ENCODE measurements around the gene QTRT2. TPM values are rescaled to one million over a fixed set of nuclear protein-coding genes. Genes with fewer than 3 reads are reported as not detected.

The QTRT2 gene
- total RNA-seq, 1 donor from 2014 or later, result 7.6 TPM

DNA sequence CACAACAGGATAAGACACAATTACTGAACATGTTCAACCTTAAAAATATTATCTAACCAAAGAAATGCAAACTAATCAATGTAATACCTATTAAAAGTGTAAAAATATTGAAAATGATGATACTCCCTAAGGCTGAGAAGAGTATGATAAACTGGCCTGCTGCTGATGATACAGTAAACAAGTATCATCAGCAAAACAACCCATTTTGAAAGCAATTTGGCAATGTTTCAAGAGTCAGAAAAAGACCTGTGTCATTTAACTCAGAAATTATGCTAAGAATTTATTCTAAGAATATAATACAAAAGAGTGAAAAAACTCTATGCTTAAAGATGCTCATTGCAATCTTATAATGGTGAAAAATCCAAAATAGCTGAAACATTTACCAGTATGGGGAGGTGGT lies 22.3 kb upstream of the QTRT2 start:
- TF ChIP-seq POLR2A (IDR thresholded peaks at IDR 0.05), result no peak
- TF ChIP-seq CTCF (IDR thresholded peaks at IDR 0.05), result no peak
- no peak for TF ChIP-seq POLR2AphosphoS5 (IDR thresholded peaks at IDR 0.05; ENCODE audit: insufficient read depth in 1 of 2, low read depth in 1 of 2)
- no peak overlapping the region for H3K27ac ChIP-seq
- DNase-seq (ENCODE audit: extremely low spot score in 2 of 2), result no peak
- no peaks in the 10 kb centered on the region for H3K9me3 ChIP-seq
- H3K4me3 ChIP-seq, result no peak overlapping the region
- no peaks in the 10 kb centered on the region for H3K27me3 ChIP-seq
- H3K4me1 ChIP-seq, result no peaks in the 10 kb centered on the region
- peaks cover 0 to 12% of the 10 kb centered on the region in 2 donors for H3K36me3 ChIP-seq
- intact Hi-C loops (cut with DNase I), result no loop called here

- intact Hi-C loops (cut with DNase I), result no loop called here
- DNase-seq (ENCODE audit: extremely low spot score in 2 of 2), result no peak
- H3K9me3 ChIP-seq, result no peaks in the 10 kb centered on the region
- TF ChIP-seq POLR2A (IDR thresholded peaks at IDR 0.05) (no peak), POLR2AphosphoS5 (IDR thresholded peaks at IDR 0.05; ENCODE audit: insufficient read depth in 1 of 2, low read depth in 1 of 2) (no peak), CTCF (IDR thresholded peaks at IDR 0.05) (no peak)
- peaks cover 0 to 12% of the 10 kb centered on the region in 2 donors for H3K36me3 ChIP-seq
- no peaks in the 10 kb centered on the region for H3K27me3 ChIP-seq
- no peak overlapping the region for H3K27ac ChIP-seq
- H3K4me3 ChIP-seq, result no peak overlapping the region
- H3K4me1 ChIP-seq, result no peaks in the 10 kb centered on the region
Measured at GRCh38 chr3:114034787-114035545, 21.6 kb upstream of the QTRT2 start.

GRCh38 chr3:114035896-114036295 lies 20.6 kb upstream of the QTRT2 start:
- TF ChIP-seq CTCF (IDR thresholded peaks at IDR 0.05), result no peak
- no peak for TF ChIP-seq POLR2AphosphoS5 (IDR thresholded peaks at IDR 0.05; ENCODE audit: insufficient read depth in 1 of 2, low read depth in 1 of 2)
- TF ChIP-seq POLR2A (IDR thresholded peaks at IDR 0.05), result no peak
- Histone ChIP-seq H3K4me3 (no peak overlapping the region), H3K27ac (no peak overlapping the region), H3K4me1 (no peaks in the 10 kb centered on the region), H3K36me3 (peaks cover 0 to 12% of the 10 kb centered on the region in 2 donors), H3K27me3 (no peaks in the 10 kb centered on the region), H3K9me3 (no peaks in the 10 kb centered on the region)
- intact Hi-C loops (cut with DNase I), result no loop called here
- no peak for DNase-seq (ENCODE audit: extremely low spot score in 2 of 2)

- no peaks in the 10 kb centered on the region for H3K9me3 ChIP-seq
- no peak overlapping the region for H3K27ac ChIP-seq
- TF ChIP-seq CTCF (IDR thresholded peaks at IDR 0.05) (no peak), POLR2A (IDR thresholded peaks at IDR 0.05) (no peak), POLR2AphosphoS5 (IDR thresholded peaks at IDR 0.05; ENCODE audit: insufficient read depth in 1 of 2, low read depth in 1 of 2) (no peak)
- H3K4me1 ChIP-seq, result no peaks in the 10 kb centered on the region
- peaks cover 0 to 5% of the 10 kb centered on the region in 2 donors for H3K36me3 ChIP-seq
- no peak overlapping the region for H3K4me3 ChIP-seq
- no peak for DNase-seq (ENCODE audit: extremely low spot score in 2 of 2)
- intact Hi-C loops (cut with DNase I), result no loop called here
- H3K27me3 ChIP-seq, result no peaks in the 10 kb centered on the region
Measured at GRCh38 chr3:114043205-114043604, 13.3 kb upstream of the QTRT2 start.

DNA sequence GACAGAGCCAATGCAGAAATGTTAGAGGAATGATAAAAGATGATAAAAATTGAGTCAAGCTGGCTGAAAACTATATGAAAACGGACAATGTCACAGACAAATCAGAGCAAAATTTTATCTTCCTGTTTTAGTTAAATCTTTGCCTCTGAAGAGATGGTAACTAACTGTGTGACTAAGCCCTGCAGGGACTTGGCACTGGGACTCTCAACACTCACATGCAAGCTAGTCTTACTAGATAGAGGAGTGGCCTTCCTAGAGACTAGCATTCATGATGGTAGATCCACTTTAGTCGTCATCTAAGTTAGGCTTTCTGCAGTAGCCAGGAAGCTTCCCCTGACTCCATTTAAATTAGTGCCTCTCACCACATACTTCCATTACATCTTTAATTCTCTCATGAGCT lies 4.3 kb upstream of the QTRT2 start:
- H3K36me3 ChIP-seq, result no peaks in the 10 kb centered on the region
- intact Hi-C loops (cut with DNase I), result no loop called here
- no peaks in the 10 kb centered on the region for H3K27me3 ChIP-seq
- no peak for DNase-seq (ENCODE audit: extremely low spot score in 2 of 2)
- H3K4me3 ChIP-seq, result no peak overlapping the region
- H3K4me1 ChIP-seq, result peaks cover 11% of the 10 kb centered on the region
- H3K9me3 ChIP-seq, result no peaks in the 10 kb centered on the region
- no peak for TF ChIP-seq POLR2AphosphoS5 (IDR thresholded peaks at IDR 0.05; ENCODE audit: insufficient read depth in 1 of 2, low read depth in 1 of 2)
- no peak for TF ChIP-seq CTCF (IDR thresholded peaks at IDR 0.05)
- no peak overlapping the region for H3K27ac ChIP-seq
